ENCODE measurements around the gene TTYH2. TPM values are rescaled to one million over a fixed set of nuclear protein-coding genes. Genes with fewer than 3 reads are reported as not detected.

The TTYH2 gene
- total and polyA plus RNA-seq, 7 experiments from 2014 or later, result 1.9 to 15.8 (median 9.8) TPM

DNA sequence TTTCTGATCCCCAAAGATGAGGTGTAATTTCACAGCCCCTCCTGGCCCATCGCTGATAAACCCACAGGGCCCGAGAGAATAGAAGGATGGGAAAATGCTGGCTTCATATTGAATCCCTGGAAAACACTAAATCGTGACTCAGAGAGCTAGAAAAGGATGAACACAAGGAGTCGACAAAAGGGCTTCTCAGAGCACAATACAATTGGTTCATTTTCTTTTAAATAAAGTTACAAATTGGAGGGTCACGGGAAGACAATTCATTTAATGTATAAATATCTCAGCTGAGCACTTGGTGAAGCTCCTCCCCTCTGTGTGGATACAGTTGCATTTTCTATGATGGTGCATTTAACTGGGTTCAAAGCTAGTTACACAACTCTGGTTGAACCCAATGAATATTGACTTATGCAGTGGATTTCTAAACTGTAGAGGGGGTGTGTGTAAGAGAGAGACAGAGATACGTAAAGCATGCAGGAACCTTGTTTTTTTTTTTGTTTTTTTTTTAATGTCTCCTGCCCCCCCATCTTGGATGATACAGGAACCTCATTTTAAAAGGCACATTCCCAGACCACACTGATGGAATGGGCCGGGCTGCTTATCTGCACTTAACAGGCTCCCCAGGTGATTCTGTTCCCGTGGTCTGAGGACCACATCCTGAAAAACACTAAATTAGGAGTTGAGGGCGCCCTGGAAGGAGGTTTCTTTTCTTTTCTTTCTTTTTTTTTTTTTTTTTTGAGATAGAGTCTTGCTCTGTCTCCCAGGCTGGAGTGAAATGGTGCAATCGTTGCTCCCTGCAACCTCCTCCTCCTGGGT, 14.1 kb downstream of the TTYH2 start:
- H3K4me1 Mint-ChIP-seq, result peaks cover 0 to 3% (median 0%) of the 10 kb centered on the region in 7 donors
- intact Hi-C loops (cut with micrococcal nuclease), result no loop called here
- Histone ChIP-seq H3K27ac (ENCODE audit: low read depth, low read length) (no peak overlapping the region), H3K4me3 (ENCODE audit: low read length) (no peak overlapping the region), H3K36me3 (ENCODE audit: control insufficient read depth in 2 of 3, insufficient read depth in 3 of 3, low read length in 3 of 3) (peaks cover 0 to 10% (median 0%) of the 10 kb centered on the region in 3 experiments), H3K27me3 (ENCODE audit: control insufficient read depth in 2 of 2, insufficient read depth in 2 of 2, low read length in 2 of 2) (no peaks in the 10 kb centered on the region), H3K4me1 (ENCODE audit: control insufficient read depth in 2 of 2, insufficient read depth in 2 of 2, low read length in 2 of 2) (no peaks in the 10 kb centered on the region), H3K9me3 (ENCODE audit: control insufficient read depth in 2 of 3, low read length in 3 of 3) (no peaks in the 10 kb centered on the region)
- no peaks in the 10 kb centered on the region for H3K27me3 Mint-ChIP-seq
- H3K36me3 Mint-ChIP-seq, result peaks cover 0 to 41% (median 12%) of the 10 kb centered on the region in 5 donors
- ChIA-PET POLR2A (interaction anchor here (0.5 kb wide), 1 partner anchor 1500 kb away, joined by 3 read pairs; no protein-coding TSS in a partner anchor), CTCF (no interaction called here)
- DNase-seq, result no peak
- H3K4me3 Mint-ChIP-seq, result no peak overlapping the region
- no peaks in the 10 kb centered on the region for H3K9me3 Mint-ChIP-seq
- H3K27ac Mint-ChIP-seq, result no peak overlapping the region
- no peak for ATAC-seq

DNA sequence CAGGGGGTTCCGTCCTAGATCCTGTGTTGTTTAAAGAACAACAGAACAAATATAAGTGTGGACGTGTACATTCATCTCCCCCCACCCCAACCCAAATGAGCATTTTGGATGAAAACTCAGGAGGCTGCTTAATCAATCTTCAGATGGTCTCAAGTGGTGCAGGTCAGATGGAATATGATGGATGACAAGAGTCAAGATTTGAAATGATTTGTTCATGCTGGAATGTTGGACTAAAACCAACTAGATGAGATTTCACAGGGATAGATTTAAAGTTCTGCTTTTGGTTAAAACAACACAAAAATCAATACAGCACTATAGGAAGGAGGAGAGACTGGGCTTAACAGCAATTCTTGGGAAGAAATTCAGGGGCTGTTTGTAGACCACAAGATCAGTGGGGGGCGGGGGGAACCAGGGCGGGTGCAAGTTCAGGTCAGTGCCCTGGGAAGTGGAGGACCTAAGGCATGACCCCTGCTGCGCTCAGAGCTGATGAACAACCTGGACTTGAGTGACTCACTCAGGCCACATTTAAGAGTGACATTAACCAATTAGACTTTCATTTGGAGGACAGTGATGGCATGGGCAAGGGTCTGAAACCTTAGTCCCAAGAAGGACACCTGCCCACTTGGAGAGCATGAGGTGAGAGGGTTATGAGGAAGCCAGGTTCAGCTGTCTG, 15.1 kb downstream of the TTYH2 start:
- CTCF ChIA-PET, result no interaction called here
- intact Hi-C loops (cut with micrococcal nuclease), result no loop called here
- H3K4me3 Mint-ChIP-seq, result no peak overlapping the region

DNA sequence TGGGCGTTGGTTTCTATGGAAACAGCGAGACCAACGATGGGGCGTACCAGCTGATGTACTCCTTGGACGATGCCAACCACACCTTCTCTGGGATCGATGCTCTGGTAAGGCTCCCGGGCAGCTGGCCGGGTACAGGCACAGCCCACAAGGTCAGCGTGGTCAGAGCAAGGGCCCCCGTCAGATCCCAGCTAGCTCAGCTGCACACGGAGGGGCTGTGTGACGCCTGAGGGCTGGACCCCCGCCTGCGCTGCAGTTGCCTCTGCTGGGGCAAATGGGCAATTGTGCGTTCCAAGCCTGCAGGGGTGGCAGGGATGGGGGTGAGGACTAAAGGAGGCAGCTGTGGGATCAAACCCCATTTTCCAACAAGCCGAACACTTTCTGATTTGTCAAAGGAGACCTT, 17.5 kb downstream of the TTYH2 start:
- DNase-seq (no peak), ATAC-seq (no peak)
- Mint-ChIP-seq H3K36me3 (peaks cover 0 to 20% (median 3%) of the 10 kb centered on the region in 5 donors), H3K27me3 (no peaks in the 10 kb centered on the region), H3K9me3 (no peaks in the 10 kb centered on the region), H3K4me3 (no peak overlapping the region), H3K4me1 (peaks cover 0 to 3% (median 0%) of the 10 kb centered on the region in 7 donors), H3K27ac (no peak overlapping the region)
- ChIA-PET CTCF (interaction anchor here (0.7 kb wide), 1 partner anchor 9 kb away, joined by 3 read pairs; no protein-coding TSS in a partner anchor), POLR2A (no interaction called here)
- no peak overlapping the region for H3K4me3 ChIP-seq (ENCODE audit: low read length)
- intact Hi-C loops (cut with micrococcal nuclease), result no loop called here
- H3K27me3 ChIP-seq (ENCODE audit: control insufficient read depth in 2 of 2, insufficient read depth in 2 of 2, low read length in 2 of 2), result no peaks in the 10 kb centered on the region
- no peaks in the 10 kb centered on the region for H3K4me1 ChIP-seq (ENCODE audit: control insufficient read depth in 2 of 2, insufficient read depth in 2 of 2, low read length in 2 of 2)
- no peak overlapping the region for H3K27ac ChIP-seq (ENCODE audit: low read depth, low read length)
- no peaks in the 10 kb centered on the region for H3K36me3 ChIP-seq (ENCODE audit: control insufficient read depth in 2 of 3, insufficient read depth in 3 of 3, low read length in 3 of 3)
- no peaks in the 10 kb centered on the region for H3K9me3 ChIP-seq (ENCODE audit: control insufficient read depth in 2 of 3, low read length in 3 of 3)

More for the DNA sequence above, 15.1 kb downstream of the TTYH2 start:
- Histone ChIP-seq H3K4me1 (ENCODE audit: control insufficient read depth in 2 of 2, insufficient read depth in 2 of 2, low read length in 2 of 2) (no peaks in the 10 kb centered on the region), H3K27me3 (ENCODE audit: control insufficient read depth in 2 of 2, insufficient read depth in 2 of 2, low read length in 2 of 2) (no peaks in the 10 kb centered on the region), H3K4me3 (ENCODE audit: low read length) (no peak overlapping the region), H3K36me3 (ENCODE audit: control insufficient read depth in 2 of 3, insufficient read depth in 3 of 3, low read length in 3 of 3) (peaks cover 0 to 3% (median 0%) of the 10 kb centered on the region in 3 experiments), H3K9me3 (ENCODE audit: control insufficient read depth in 2 of 3, low read length in 3 of 3) (no peaks in the 10 kb centered on the region), H3K27ac (ENCODE audit: low read depth, low read length) (no peak overlapping the region)
- Mint-ChIP-seq H3K4me1 (peaks cover 0 to 3% (median 0%) of the 10 kb centered on the region in 7 donors), H3K9me3 (no peaks in the 10 kb centered on the region), H3K27ac (no peak overlapping the region), H3K27me3 (no peaks in the 10 kb centered on the region), H3K36me3 (peaks cover 0 to 41% (median 12%) of the 10 kb centered on the region in 5 donors)
- ATAC-seq (no peak), DNase-seq (no peak)
- POLR2A ChIA-PET, result no interaction called here

DNA sequence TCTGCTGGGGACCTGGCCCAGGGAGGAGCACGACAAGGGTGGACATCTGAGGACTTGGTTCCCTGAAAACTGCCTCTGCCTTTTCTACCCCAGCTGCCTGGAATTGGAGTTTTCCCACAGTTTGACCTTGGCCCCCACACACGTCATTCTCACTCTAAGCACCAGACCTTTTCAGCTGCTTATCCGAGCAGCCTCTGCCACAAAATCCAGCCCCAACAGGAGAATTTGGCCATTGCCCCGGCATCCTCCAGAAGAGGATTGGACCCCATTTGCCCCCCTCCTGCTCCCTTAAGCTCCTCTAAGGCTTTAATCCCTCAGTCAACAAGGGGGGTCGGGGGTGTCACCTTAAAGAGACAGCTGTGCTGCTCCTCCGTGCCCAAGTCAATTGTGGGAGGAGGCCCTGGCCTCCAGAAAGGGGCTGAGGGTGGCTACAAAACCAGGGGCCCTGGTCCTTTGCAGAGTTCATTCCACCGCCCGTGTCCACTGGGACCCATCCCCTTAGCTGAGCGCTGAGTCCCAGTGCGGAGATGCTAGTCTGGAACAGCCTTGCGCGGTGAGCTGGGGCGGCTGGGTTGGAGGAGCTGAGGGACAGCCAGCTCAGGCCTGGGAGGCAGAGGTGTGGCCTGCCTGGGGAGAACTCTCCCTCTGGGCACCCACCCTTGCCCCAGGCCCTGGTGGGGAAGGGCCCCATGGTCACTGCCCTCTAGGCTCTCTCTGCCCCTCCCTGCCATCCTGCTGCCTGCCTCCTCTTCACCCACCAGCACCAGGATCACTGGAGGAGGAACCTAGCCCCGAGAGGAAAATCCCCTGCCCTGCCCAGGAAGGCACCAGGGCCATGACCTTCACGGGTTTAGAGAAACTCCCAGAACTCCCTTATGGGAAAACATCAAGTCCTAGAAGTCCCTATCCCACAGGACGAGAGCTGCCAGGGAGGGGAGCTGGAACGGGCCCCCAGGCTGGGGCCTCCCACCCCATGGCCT, 18.8 kb downstream of the TTYH2 start:
- intact Hi-C loops (cut with micrococcal nuclease), result no loop called here
- Histone ChIP-seq H3K4me1 (ENCODE audit: control insufficient read depth in 2 of 2, insufficient read depth in 2 of 2, low read length in 2 of 2) (no peaks in the 10 kb centered on the region), H3K4me3 (ENCODE audit: low read length) (no peak overlapping the region), H3K36me3 (ENCODE audit: control insufficient read depth in 2 of 3, insufficient read depth in 3 of 3, low read length in 3 of 3) (no peaks in the 10 kb centered on the region), H3K9me3 (ENCODE audit: control insufficient read depth in 2 of 3, low read length in 3 of 3) (no peaks in the 10 kb centered on the region), H3K27ac (ENCODE audit: low read depth, low read length) (no peak overlapping the region), H3K27me3 (ENCODE audit: control insufficient read depth in 2 of 2, insufficient read depth in 2 of 2, low read length in 2 of 2) (no peaks in the 10 kb centered on the region)
- DNase-seq (no peak), ATAC-seq (no peak)
- ChIA-PET CTCF (interaction anchor here (0.7 kb wide), 1 partner anchor 1711 kb away, joined by 3 read pairs; no protein-coding TSS in a partner anchor), POLR2A (no interaction called here)
- no peak overlapping the region for H3K4me3 Mint-ChIP-seq
- peaks cover 0 to under 1% (median 0%) of the 10 kb centered on the region in 7 donors for H3K4me1 Mint-ChIP-seq
- peaks cover 0 to 18% (median 0%) of the 10 kb centered on the region in 5 donors for H3K36me3 Mint-ChIP-seq
- H3K27ac Mint-ChIP-seq, result no peak overlapping the region
- no peaks in the 10 kb centered on the region for H3K27me3 Mint-ChIP-seq
- H3K9me3 Mint-ChIP-seq, result no peaks in the 10 kb centered on the region

DNA sequence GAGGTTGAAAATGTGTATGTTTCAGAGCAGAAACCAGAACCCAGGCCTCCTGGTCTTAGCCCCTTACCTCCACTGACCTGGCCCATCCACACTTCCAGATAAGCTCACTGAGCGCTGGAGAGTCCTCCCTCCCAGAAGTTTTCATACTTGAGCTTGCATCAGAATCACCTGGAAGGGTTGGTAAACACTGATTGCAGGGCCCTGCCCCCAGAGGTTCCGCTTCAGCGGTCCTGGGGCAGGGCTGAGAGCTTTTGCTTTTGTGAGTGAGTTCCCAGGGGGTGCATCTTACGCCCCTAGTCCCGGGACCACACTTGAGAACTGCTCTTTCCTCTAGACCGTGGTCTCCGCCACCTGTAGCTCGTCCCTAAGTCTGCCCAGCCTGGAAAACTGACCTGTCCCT, 20.6 kb downstream of the TTYH2 start:
- CTCF ChIA-PET, result no interaction called here
- Histone ChIP-seq H3K27me3 (ENCODE audit: control insufficient read depth in 2 of 2, insufficient read depth in 2 of 2, low read length in 2 of 2) (no peaks in the 10 kb centered on the region), H3K4me3 (ENCODE audit: low read length) (no peak overlapping the region), H3K36me3 (ENCODE audit: control insufficient read depth in 2 of 3, insufficient read depth in 3 of 3, low read length in 3 of 3) (no peaks in the 10 kb centered on the region), H3K9me3 (ENCODE audit: control insufficient read depth in 2 of 3, low read length in 3 of 3) (no peaks in the 10 kb centered on the region), H3K27ac (ENCODE audit: low read depth, low read length) (no peak overlapping the region), H3K4me1 (ENCODE audit: control insufficient read depth in 2 of 2, insufficient read depth in 2 of 2, low read length in 2 of 2) (no peaks in the 10 kb centered on the region)
- Mint-ChIP-seq H3K27ac (no peak overlapping the region), H3K9me3 (no peaks in the 10 kb centered on the region), H3K4me1 (no peaks in the 10 kb centered on the region), H3K36me3 (peaks cover 0 to 16% (median 0%) of the 10 kb centered on the region in 5 donors), H3K27me3 (no peaks in the 10 kb centered on the region), H3K4me3 (no peak overlapping the region)
- ATAC-seq (no peak), DNase-seq (no peak)
- POLR2A ChIA-PET, result no interaction called here
- intact Hi-C loops (cut with micrococcal nuclease), result no loop called here

DNA sequence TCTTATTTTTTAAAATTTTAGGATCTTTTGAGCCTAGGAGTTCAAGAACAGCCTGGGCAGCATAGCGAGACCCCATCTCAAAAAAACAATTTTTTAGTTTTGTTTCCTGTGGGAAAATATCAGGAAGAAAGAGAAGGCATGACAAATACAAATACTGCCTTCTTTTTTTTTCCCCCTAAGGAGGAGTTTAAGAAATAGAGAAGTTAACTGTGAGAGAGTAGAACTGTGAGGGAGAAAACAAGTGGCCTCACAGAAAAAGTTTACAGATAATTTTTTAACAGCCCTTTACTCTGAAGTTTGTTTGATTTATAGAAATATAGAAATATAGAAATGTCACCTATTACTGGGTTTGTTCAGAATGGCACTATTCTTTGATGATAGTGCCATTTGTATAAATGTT, 21.1 kb downstream of the TTYH2 start:
- no peak for DNase-seq
- intact Hi-C loops (cut with micrococcal nuclease), result no loop called here
- H3K4me3 ChIP-seq (ENCODE audit: low read length), result no peak overlapping the region
- POLR2A ChIA-PET, result no interaction called here
- H3K27ac ChIP-seq (ENCODE audit: low read depth, low read length), result no peak overlapping the region
- CTCF ChIA-PET, result no interaction called here
- H3K36me3 Mint-ChIP-seq, result peaks cover 0 to 11% (median under 1%) of the 10 kb centered on the region in 5 donors
- no peaks in the 10 kb centered on the region for H3K9me3 ChIP-seq (ENCODE audit: control insufficient read depth in 2 of 3, low read length in 3 of 3)
- H3K36me3 ChIP-seq (ENCODE audit: control insufficient read depth in 2 of 3, insufficient read depth in 3 of 3, low read length in 3 of 3), result no peaks in the 10 kb centered on the region
- no peaks in the 10 kb centered on the region for H3K4me1 ChIP-seq (ENCODE audit: control insufficient read depth in 2 of 2, insufficient read depth in 2 of 2, low read length in 2 of 2)
- H3K27me3 Mint-ChIP-seq, result no peaks in the 10 kb centered on the region
- no peak overlapping the region for H3K27ac Mint-ChIP-seq
- no peak for ATAC-seq
- no peaks in the 10 kb centered on the region for H3K27me3 ChIP-seq (ENCODE audit: control insufficient read depth in 2 of 2, insufficient read depth in 2 of 2, low read length in 2 of 2)
- no peaks in the 10 kb centered on the region for H3K9me3 Mint-ChIP-seq
- no peak overlapping the region for H3K4me3 Mint-ChIP-seq
- H3K4me1 Mint-ChIP-seq, result no peaks in the 10 kb centered on the region

All from naive thymus-derived CD4-positive, alpha-beta T cell (primary cell).